Astrocyte of the spinal cord (primary cell): Measurements from ENCODE around the gene ZBTB2.
A peak's percentile ranks its signal among the peaks of the same experiment; 100 is the strongest.

Source experiments
- DNase-seq: peaks from one replicate; pipeline ENCODE4 v3.0.0; 2011; ENCODE audit warnings: low read depth, low spot score
- H3K4me3 ChIP-seq: 2 replicates; pipeline ENCODE4 v1.5.1; 2011; ENCODE audit warnings: low read depth, mild to moderate bottlenecking, low read length, moderate library complexity
- CTCF ChIP-seq: IDR thresholded peaks from 2 replicates; pipeline ENCODE4 v1.5.1; 2012; ENCODE audit warnings: low read depth, mild to moderate bottlenecking, low read length, inconsistent platforms
- in situ Hi-C: cut with HindIII; loops from 2 replicates; pipeline ENCODE4 v1.10.0; 2017; ENCODE audit warnings: low sequenced_read_pairs

Gene ZBTB2

GRCh38 chr6:151326116-151326825 is 65.1 kb downstream of the ZBTB2 start:
- in situ Hi-C loops = no loop called here
- TF ChIP-seq CTCF = no peak
- DNase-seq = peak; percentile 46
- H3K4me3 ChIP-seq = peak overlapping the region; percentile 74

GRCh38 chr6:151325075-151326050 is 66.0 kb downstream of the ZBTB2 start:
- peak; percentile 79 for DNase-seq
- in situ Hi-C loops = no loop called here
- no peak for TF ChIP-seq CTCF
- H3K4me3 ChIP-seq = peak overlapping the region; percentile 74

GRCh38 chr6:151324488-151324825 is 66.9 kb downstream of the ZBTB2 start:
- no peak for DNase-seq
- in situ Hi-C loops = no loop called here
- no peak for TF ChIP-seq CTCF
- H3K4me3 ChIP-seq = no peak overlapping the region

GRCh38 chr6:151323791-151324487 is 67.4 kb downstream of the ZBTB2 start:
- TF ChIP-seq CTCF = peak; percentile 93
- DNase-seq = peak; percentile 90
- no peak overlapping the region for H3K4me3 ChIP-seq
- in situ Hi-C loops = no loop called here

GRCh38 chr6:151322570-151322969 is 68.8 kb downstream of the ZBTB2 start:
- in situ Hi-C loops = no loop called here
- DNase-seq = no peak
- no peak overlapping the region for H3K4me3 ChIP-seq
- TF ChIP-seq CTCF = no peak

GRCh38 chr6:151321438-151321837 is 69.9 kb downstream of the ZBTB2 start:
- DNase-seq = no peak
- no peak overlapping the region for H3K4me3 ChIP-seq
- TF ChIP-seq CTCF = no peak
- in situ Hi-C loops = no loop called here
